ENCODE measurements around the gene SELENOT. TPM values are rescaled to one million over a fixed set of nuclear protein-coding genes. Genes with fewer than 3 reads are reported as not detected.

SELENOT gene, protein sequence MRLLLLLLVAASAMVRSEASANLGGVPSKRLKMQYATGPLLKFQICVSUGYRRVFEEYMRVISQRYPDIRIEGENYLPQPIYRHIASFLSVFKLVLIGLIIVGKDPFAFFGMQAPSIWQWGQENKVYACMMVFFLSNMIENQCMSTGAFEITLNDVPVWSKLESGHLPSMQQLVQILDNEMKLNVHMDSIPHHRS
- total RNA-seq, result 98.5 and 137 TPM in 2 replicates

GRCh38 chr3:150603153-150603979 is at the start of gene SELENOT:
Gene SELENOT, plus strand, starts transcription at chr3:150603321. Its CDS starts 42 bp downstream, at chr3:150603363.

Other genes with a start within 250 kb of the SELENOT start
- gene TSC22D2, start 195.0 kb upstream of the SELENOT start, total RNA-seq, result 7.5 and 10.8 TPM in 2 replicates
- 169 and 236 TPM in 2 replicates for gene SERP1, start 56.8 kb upstream of the SELENOT start, total RNA-seq
- gene EIF2A, start 56.5 kb upstream of the SELENOT start, total RNA-seq, result 136 and 175 TPM in 2 replicates
- gene ERICH6, start 100.6 kb downstream of the SELENOT start, total RNA-seq, result under 0.01 TPM in 1 of 2 replicates, not detected in the other
- 12.6 and 17.6 TPM in 2 replicates for gene SIAH2, start 159.8 kb downstream of the SELENOT start, total RNA-seq

All from endothelial cell of coronary artery (primary cell).